ENCODE measurements around the gene C1orf210. TPM values are rescaled to one million over a fixed set of nuclear protein-coding genes. Genes with fewer than 3 reads are reported as not detected.

Gene C1orf210
- total RNA-seq, 1 experiment from 2014 or later = 12.8 TPM

DNA sequence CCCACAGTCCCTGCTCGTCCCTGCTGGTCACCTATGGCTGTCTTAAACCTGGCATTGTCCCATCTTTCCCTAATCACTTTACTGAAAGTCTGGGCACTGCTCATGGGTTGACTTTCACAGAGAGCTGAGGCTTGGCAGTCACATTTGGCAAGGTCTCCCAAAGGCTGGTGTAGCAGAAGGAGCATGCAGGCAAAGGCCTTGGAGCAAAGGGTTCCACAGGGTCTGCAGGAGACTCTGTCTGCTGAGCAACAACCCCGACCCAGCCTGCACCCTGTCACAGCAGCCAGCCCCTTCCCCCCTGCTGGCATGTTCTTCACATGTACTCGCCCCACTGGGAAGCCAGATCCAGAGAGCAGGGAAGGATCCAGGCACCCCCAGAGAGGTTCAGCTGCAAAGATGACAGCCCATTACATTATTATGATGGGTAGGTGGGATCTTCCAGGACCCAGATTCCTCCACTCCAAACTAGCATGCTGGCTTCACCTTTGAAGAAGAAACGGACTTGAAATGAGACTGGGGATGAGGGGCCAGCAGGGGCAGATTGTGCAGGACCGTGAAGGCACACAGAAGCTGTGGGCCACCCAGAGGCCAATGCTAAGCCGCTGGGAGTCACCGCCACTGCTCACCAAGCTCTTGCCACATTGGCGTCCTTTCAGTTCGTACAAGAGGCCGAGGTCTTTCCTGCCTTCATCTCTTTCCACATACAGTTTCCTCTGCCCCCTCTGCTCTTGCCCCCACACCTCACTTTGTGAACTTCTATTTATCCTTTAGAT, 29.8 kb downstream of the C1orf210 start (continued):
- TF ChIP-seq SMAD3 (CRISPR knock-in tag; IDR thresholded peaks at IDR 0.05; ENCODE audit: borderline replicate concordance) (no peak), E2F1 (CRISPR knock-in tag; IDR thresholded peaks at IDR 0.05) (no peak), PRRX2 (CRISPR knock-in tag; IDR thresholded peaks at IDR 0.05) (no peak), TEAD1 (CRISPR knock-in tag; IDR thresholded peaks at IDR 0.05) (no peak), MYBL2 (CRISPR knock-in tag; IDR thresholded peaks at IDR 0.05) (no peak)
- TF ChIP-seq, protein P1, sequence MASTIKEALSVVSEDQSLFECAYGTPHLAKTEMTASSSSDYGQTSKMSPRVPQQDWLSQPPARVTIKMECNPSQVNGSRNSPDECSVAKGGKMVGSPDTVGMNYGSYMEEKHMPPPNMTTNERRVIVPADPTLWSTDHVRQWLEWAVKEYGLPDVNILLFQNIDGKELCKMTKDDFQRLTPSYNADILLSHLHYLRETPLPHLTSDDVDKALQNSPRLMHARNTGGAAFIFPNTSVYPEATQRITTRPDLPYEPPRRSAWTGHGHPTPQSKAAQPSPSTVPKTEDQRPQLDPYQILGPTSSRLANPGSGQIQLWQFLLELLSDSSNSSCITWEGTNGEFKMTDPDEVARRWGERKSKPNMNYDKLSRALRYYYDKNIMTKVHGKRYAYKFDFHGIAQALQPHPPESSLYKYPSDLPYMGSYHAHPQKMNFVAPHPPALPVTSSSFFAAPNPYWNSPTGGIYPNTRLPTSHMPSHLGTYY (CRISPR knock-in tag; IDR thresholded peaks at IDR 0.05) = no peak
- TF ChIP-seq, protein P2, sequence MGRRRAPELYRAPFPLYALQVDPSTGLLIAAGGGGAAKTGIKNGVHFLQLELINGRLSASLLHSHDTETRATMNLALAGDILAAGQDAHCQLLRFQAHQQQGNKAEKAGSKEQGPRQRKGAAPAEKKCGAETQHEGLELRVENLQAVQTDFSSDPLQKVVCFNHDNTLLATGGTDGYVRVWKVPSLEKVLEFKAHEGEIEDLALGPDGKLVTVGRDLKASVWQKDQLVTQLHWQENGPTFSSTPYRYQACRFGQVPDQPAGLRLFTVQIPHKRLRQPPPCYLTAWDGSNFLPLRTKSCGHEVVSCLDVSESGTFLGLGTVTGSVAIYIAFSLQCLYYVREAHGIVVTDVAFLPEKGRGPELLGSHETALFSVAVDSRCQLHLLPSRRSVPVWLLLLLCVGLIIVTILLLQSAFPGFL (CRISPR knock-in tag; IDR thresholded peaks at IDR 0.05; ENCODE audit: borderline replicate concordance) = no peak

DNA sequence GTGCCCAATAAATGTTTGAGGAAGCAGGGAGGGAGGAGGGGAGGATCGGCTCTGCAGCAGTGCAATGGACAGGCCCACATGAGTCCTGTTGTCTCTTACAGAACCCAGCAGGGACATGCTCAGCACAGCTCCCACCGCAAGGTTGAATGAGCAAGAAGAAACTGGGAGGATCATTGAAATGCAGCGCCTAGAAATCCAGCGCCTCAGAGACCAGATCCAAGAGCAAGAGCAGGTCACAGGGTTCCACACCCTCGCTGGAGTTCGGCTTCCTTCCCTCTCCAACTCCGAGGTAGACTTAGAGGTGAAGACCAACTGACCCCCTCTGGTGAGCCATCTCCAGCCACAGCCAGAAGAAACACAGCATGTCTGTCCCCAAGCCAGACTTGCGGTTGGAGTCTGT, 31.5 kb downstream of the C1orf210 start:
- Mint-ChIP-seq H3K27ac (no peak overlapping the region), H3K9me3 (peaks cover 61% of the 10 kb centered on the region), H3K4me3 (no peak overlapping the region), H3K27me3 (ENCODE audit: low read depth) (peaks cover 65% of the 10 kb centered on the region), H3K4me1 (no peaks in the 10 kb centered on the region), H3K36me3 (peaks cover 31% of the 10 kb centered on the region)
- DNase-seq (ENCODE audit: low spot score) (no peak), ATAC-seq (no peak)
- ChIA-PET POLR2A (no interaction called here), CTCF (interaction anchor here (0.7 kb wide), 1 partner anchor 842 kb away, joined by 3 read pairs; no protein-coding TSS in a partner anchor)
- TF ChIP-seq NR3C1 (CRISPR knock-in tag; conservative IDR thresholded peaks at IDR 0.05; ENCODE audit: low read depth) = no peak
- TF ChIP-seq, protein P3, sequence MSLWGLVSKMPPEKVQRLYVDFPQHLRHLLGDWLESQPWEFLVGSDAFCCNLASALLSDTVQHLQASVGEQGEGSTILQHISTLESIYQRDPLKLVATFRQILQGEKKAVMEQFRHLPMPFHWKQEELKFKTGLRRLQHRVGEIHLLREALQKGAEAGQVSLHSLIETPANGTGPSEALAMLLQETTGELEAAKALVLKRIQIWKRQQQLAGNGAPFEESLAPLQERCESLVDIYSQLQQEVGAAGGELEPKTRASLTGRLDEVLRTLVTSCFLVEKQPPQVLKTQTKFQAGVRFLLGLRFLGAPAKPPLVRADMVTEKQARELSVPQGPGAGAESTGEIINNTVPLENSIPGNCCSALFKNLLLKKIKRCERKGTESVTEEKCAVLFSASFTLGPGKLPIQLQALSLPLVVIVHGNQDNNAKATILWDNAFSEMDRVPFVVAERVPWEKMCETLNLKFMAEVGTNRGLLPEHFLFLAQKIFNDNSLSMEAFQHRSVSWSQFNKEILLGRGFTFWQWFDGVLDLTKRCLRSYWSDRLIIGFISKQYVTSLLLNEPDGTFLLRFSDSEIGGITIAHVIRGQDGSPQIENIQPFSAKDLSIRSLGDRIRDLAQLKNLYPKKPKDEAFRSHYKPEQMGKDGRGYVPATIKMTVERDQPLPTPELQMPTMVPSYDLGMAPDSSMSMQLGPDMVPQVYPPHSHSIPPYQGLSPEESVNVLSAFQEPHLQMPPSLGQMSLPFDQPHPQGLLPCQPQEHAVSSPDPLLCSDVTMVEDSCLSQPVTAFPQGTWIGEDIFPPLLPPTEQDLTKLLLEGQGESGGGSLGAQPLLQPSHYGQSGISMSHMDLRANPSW (CRISPR knock-in tag; conservative IDR thresholded peaks at IDR 0.05; ENCODE audit: low read depth) = no peak
- no peak for TF ChIP-seq NR2C2 (CRISPR knock-in tag; IDR thresholded peaks at IDR 0.05)
- TF ChIP-seq, protein P4, sequence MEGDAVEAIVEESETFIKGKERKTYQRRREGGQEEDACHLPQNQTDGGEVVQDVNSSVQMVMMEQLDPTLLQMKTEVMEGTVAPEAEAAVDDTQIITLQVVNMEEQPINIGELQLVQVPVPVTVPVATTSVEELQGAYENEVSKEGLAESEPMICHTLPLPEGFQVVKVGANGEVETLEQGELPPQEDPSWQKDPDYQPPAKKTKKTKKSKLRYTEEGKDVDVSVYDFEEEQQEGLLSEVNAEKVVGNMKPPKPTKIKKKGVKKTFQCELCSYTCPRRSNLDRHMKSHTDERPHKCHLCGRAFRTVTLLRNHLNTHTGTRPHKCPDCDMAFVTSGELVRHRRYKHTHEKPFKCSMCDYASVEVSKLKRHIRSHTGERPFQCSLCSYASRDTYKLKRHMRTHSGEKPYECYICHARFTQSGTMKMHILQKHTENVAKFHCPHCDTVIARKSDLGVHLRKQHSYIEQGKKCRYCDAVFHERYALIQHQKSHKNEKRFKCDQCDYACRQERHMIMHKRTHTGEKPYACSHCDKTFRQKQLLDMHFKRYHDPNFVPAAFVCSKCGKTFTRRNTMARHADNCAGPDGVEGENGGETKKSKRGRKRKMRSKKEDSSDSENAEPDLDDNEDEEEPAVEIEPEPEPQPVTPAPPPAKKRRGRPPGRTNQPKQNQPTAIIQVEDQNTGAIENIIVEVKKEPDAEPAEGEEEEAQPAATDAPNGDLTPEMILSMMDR (IDR thresholded peaks at IDR 0.05) = no peak
- TF ChIP-seq, protein P5, sequence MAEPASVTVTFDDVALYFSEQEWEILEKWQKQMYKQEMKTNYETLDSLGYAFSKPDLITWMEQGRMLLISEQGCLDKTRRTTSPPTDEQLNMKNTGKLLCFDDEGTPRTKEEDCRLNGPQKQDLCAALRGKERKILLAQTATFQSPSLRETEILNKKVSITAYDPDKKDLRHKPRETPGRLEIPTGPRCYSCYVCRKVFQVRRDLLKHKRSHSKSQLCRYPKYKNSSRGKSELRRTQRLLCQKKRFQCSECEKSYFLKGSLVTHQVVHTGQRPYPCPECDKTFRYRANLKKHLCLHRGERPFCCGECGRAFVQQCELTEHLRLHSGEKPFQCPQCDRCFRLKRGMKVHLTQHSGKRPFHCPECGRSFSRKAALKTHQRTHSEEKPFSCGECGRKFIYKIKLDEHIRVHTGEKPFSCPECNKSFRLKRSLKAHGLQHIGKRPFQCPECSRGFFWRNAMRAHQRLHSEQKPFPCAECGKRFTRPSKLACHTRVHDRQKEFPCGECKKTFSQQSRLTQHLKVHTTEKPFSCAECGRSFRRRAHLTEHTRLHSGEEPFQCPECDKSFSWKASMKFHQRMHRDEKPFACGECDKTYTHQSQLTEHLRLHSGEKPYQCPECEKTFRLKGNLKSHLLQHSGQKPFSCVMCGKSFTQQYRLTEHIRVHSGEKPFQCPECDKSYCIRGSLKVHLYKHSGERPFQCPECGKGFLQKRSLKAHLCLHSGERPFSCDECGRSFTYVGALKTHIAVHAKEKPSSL (CRISPR knock-in tag; conservative IDR thresholded peaks at IDR 0.05) = no peak
- TF ChIP-seq USF2 (CRISPR knock-in tag; IDR thresholded peaks at IDR 0.05) = no peak
- TF ChIP-seq, protein P6, sequence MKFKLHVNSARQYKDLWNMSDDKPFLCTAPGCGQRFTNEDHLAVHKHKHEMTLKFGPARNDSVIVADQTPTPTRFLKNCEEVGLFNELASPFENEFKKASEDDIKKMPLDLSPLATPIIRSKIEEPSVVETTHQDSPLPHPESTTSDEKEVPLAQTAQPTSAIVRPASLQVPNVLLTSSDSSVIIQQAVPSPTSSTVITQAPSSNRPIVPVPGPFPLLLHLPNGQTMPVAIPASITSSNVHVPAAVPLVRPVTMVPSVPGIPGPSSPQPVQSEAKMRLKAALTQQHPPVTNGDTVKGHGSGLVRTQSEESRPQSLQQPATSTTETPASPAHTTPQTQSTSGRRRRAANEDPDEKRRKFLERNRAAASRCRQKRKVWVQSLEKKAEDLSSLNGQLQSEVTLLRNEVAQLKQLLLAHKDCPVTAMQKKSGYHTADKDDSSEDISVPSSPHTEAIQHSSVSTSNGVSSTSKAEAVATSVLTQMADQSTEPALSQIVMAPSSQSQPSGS (CRISPR knock-in tag; IDR thresholded peaks at IDR 0.05; ENCODE audit: borderline replicate concordance, low read depth) = no peak
- TF ChIP-seq ZNF317 (CRISPR knock-in tag; IDR thresholded peaks at IDR 0.05; ENCODE audit: borderline replicate concordance, low read depth) = no peak
- TF ChIP-seq, protein P7, sequence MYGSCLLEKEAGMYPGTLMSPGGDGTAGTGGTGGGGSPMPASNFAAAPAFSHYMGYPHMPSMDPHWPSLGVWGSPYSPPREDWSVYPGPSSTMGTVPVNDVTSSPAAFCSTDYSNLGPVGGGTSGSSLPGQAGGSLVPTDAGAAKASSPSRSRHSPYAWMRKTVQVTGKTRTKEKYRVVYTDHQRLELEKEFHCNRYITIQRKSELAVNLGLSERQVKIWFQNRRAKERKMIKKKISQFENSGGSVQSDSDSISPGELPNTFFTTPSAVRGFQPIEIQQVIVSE (CRISPR knock-in tag; IDR thresholded peaks at IDR 0.05; ENCODE audit: borderline replicate concordance) = no peak
- TF ChIP-seq MXD4 (CRISPR knock-in tag; IDR thresholded peaks at IDR 0.05; ENCODE audit: borderline replicate concordance) = no peak
- no peak for TF ChIP-seq ZNF219 (CRISPR knock-in tag; IDR thresholded peaks at IDR 0.05; ENCODE audit: borderline replicate concordance)
- TF ChIP-seq CBFB (CRISPR knock-in tag; IDR thresholded peaks at IDR 0.05; ENCODE audit: low read depth) = no peak
- TF ChIP-seq, protein P8, sequence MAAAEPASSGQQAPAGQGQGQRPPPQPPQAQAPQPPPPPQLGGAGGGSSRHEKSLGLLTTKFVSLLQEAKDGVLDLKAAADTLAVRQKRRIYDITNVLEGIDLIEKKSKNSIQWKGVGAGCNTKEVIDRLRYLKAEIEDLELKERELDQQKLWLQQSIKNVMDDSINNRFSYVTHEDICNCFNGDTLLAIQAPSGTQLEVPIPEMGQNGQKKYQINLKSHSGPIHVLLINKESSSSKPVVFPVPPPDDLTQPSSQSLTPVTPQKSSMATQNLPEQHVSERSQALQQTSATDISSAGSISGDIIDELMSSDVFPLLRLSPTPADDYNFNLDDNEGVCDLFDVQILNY (CRISPR knock-in tag; IDR thresholded peaks at IDR 0.05) = no peak
